ENCODE data around the gene ARMH4. TPM values are rescaled to one million over a fixed set of nuclear protein-coding genes. Genes with fewer than 3 reads are reported as not detected.

Gene ARMH4
- total and polyA plus RNA-seq, 12 donors, result 1.3 to 13.1 (median 8.5) TPM

DNA sequence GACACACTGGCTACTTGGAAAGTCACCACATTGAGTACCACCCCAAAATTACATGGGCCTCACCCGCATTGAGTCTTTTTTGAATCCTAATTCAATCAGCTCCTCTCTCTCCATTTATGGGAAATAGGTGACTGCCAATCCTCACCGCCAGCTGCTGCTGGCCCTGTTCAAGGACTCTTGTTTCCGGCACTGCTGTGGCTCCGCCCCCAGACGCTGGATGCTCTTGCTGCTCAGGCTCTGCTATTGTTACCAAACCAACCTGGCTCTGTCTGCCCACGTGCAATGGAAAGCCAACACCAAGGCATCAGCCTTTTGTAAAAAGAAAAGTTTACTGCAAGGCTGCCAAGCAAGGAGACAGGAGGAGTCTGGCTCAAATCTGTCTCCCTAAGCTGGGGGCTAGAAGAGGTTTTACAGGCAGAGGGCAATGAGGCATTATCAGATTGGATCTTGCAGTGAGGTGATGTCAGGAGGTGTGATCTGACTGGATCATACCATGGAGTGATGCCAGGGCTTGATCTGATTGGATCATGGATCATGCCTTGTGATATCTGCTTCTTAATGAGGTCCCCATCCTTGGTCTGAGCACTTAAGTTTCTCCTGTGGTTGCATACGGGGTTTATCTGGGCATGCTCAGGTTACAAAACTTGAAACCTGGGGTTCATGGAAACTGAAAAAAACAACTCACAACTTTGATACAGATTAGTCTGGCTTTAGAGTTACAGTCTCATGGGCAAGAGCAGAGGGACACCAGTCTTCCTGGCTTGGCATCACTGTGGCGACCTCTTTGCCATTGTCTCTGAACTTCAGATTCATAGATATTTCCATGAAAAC is 169.0 kb downstream of the ARMH4 start:
- Histone ChIP-seq H3K36me3 (no peaks in the 10 kb centered on the region), H3K27ac (no peak overlapping the region), H3K4me3 (no peak overlapping the region), H3K4me1 (no peaks in the 10 kb centered on the region), H3K27me3 (peaks cover 0 to 4% (median 0%) of the 10 kb centered on the region in 7 donors), H3K9me3 (no peaks in the 10 kb centered on the region)
- TF ChIP-seq, protein P1, sequence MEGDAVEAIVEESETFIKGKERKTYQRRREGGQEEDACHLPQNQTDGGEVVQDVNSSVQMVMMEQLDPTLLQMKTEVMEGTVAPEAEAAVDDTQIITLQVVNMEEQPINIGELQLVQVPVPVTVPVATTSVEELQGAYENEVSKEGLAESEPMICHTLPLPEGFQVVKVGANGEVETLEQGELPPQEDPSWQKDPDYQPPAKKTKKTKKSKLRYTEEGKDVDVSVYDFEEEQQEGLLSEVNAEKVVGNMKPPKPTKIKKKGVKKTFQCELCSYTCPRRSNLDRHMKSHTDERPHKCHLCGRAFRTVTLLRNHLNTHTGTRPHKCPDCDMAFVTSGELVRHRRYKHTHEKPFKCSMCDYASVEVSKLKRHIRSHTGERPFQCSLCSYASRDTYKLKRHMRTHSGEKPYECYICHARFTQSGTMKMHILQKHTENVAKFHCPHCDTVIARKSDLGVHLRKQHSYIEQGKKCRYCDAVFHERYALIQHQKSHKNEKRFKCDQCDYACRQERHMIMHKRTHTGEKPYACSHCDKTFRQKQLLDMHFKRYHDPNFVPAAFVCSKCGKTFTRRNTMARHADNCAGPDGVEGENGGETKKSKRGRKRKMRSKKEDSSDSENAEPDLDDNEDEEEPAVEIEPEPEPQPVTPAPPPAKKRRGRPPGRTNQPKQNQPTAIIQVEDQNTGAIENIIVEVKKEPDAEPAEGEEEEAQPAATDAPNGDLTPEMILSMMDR (IDR thresholded peaks at IDR 0.05), result no peak
- WGBS, 2 donors, result 51 to 55% methylated on average over 8 of the region's 8 CpGs
- intact Hi-C loops (cut with DNase I), result no loop called here
- DNase-seq (peak in 1 of 2 donors; percentile 11), ATAC-seq (no peak)

DNA sequence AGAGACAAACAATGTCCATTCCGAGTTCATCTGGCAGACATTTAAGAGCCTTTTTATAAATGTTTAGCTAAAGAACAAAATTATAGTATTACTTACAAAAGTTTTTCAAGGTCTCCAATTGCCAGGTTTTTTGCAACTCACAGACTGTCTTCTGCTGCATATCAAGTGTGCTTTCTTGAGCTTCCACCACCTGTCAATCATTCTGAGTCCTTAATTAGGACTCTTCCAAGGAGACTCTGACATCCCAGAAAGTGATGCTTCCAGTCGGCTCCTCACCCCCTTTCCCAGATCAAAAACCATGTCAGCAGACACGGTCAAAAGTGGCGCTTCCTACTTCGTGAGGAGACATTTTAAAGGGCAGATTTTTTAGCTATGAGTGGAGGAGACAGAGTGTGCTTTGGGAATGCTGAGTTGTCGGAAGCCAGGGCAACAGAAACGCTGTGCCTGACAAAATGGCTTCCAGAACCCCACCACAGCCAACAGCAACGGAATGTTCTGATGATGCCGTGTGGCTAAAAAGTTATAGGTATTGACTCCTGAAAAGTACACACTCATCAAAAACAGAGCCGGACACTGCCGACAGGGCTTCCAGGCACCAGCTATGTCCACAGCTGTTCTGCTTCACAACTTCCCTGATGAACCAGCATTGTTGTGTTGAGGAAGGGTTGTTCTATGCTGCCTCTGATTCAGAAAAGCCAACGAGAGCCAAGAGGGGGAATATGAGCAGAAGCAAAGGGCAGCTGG is 170.0 kb downstream of the ARMH4 start:
- no peaks in the 10 kb centered on the region for H3K4me1 ChIP-seq
- intact Hi-C loops (cut with DNase I), result no loop called here
- no peak for DNase-seq
- no peak overlapping the region for H3K27ac ChIP-seq
- TF ChIP-seq, protein P1 (IDR thresholded peaks at IDR 0.05), result no peak
- no peak overlapping the region for H3K4me3 ChIP-seq
- 71 to 72% methylated on average over 12 of the region's 12 CpGs for WGBS, 2 donors
- H3K36me3 ChIP-seq, result no peaks in the 10 kb centered on the region
- H3K9me3 ChIP-seq, result no peaks in the 10 kb centered on the region
- peaks cover 0 to 4% (median 0%) of the 10 kb centered on the region in 7 donors for H3K27me3 ChIP-seq
- no peak for ATAC-seq

DNA sequence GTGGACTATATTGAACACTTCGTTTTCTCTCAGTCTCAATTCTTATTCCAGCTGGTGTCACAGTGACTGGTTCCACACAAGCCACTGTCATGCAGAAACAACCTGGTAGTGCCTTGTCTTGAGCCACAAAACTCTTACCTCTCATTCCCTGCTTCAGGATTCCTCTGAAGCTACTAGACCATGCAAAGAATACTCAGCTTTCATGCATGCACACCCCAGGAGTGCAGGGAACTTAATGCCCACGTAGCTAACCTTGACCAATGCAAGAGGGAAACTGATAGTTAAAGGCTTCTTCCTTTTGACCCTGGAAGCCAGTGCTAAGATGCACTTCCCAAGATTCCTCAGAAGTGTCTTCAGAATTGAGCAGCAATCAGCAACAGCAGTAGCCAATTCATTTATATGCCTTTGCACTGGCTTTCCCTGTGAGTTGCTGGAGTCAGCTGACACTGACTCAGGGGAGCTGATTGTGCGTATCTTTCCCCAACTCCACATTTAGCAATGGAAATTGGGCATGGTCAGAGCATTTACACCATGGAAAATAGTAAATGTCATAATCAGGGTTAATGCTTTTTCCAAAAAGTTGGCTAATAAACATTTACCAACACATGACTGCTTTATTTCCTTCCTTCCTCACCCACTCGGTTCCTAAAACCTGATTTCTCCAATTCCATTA is 172.5 kb downstream of the ARMH4 start:
- Histone ChIP-seq H3K27me3 (peaks cover 0 to 4% (median 0%) of the 10 kb centered on the region in 7 donors), H3K4me3 (no peak overlapping the region), H3K36me3 (no peaks in the 10 kb centered on the region), H3K4me1 (no peaks in the 10 kb centered on the region), H3K27ac (no peak overlapping the region), H3K9me3 (no peaks in the 10 kb centered on the region)
- 51 to 55% methylated on average over 4 of the region's 4 CpGs for WGBS, 2 donors
- no peak for ATAC-seq
- intact Hi-C loops (cut with DNase I), result no loop called here
- TF ChIP-seq, protein P1 (IDR thresholded peaks at IDR 0.05), result no peak
- no peak for DNase-seq

DNA sequence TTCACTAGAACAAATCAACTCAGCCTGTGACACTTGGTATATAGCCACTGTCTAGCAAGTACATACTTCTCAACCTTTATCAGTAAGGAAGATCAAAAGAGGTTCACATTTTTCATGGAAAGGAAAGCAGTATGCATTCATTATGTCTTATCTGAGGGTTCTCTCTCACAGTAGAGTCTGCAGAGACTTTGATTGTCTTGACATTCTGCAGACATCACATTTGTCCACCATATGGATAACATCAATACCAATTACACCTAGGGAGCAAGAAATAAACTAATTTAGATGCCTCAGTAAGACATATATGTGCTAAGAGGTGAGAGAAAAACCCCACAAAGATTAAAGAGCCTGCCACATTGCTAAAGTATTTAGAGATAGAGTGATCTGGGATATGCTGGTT is 175.3 kb downstream of the ARMH4 start:
- ATAC-seq (no peak), DNase-seq (no peak)
- Histone ChIP-seq H3K27ac (no peak overlapping the region), H3K4me3 (no peak overlapping the region), H3K4me1 (no peaks in the 10 kb centered on the region), H3K36me3 (no peaks in the 10 kb centered on the region), H3K9me3 (peaks cover 0 to 2% (median 0%) of the 10 kb centered on the region in 11 donors), H3K27me3 (no peaks in the 10 kb centered on the region)
- intact Hi-C loops (cut with DNase I), result no loop called here
- TF ChIP-seq, protein P1 (IDR thresholded peaks at IDR 0.05), result no peak
